Measurements from ENCODE around the gene SCN5A.
A peak's percentile ranks its signal among the peaks of the same experiment; 100 is the strongest.

The SCN5A gene

GRCh38 chr3:38643090-38643489 is 6.4 kb downstream of the SCN5A start:
- Histone ChIP-seq H3K23ac (ENCODE audit: low read length) (peak overlapping the region; percentile 3), H2BK15ac (replicated peaks; ENCODE audit: low read depth) (no peak overlapping the region), H3K27ac (ENCODE audit: low read depth, low read length) (no peak overlapping the region), H3K27me3 (ENCODE audit: insufficient read depth, low read length, poor library complexity) (no peaks in the 10 kb centered on the region), H4K8ac (ENCODE audit: low read depth, low read length) (no peak overlapping the region), H3K4me2 (ENCODE audit: low read length) (no peak overlapping the region), H3K4me1 (ENCODE audit: control insufficient read depth, low read depth, low read length) (peaks cover 6% of the 10 kb centered on the region), H4K5ac (ENCODE audit: low read length) (no peak overlapping the region), H3K4ac (ENCODE audit: low read depth, low read length) (no peak overlapping the region), H3K36me3 (ENCODE audit: control insufficient read depth, insufficient read depth, low read length) (no peaks in the 10 kb centered on the region), H3K56ac (ENCODE audit: low read length) (no peak overlapping the region), H3K18ac (ENCODE audit: low read length) (no peak overlapping the region), H3K79me1 (ENCODE audit: low read length) (no peaks in the 10 kb centered on the region), H2BK5ac (ENCODE audit: low read length) (no peak overlapping the region), H2BK120ac (ENCODE audit: low read depth, low read length) (no peak overlapping the region), H3K9ac (ENCODE audit: low read length) (no peak overlapping the region), H2AK5ac (ENCODE audit: low read length) (no peak overlapping the region), H3K4me3 (ENCODE audit: low read length) (no peak overlapping the region), H3K79me2 (ENCODE audit: control insufficient read depth, insufficient read depth, low read length) (no peaks in the 10 kb centered on the region)
- no peak for DNase-seq
- WGBS (ENCODE audit: extremely low coverage, insufficient coverage, low lambda C conversion rate), result no CpG with 5 or more reads among the region's 8 CpGs

- Histone ChIP-seq H2BK15ac (replicated peaks; ENCODE audit: low read depth) (no peak overlapping the region), H3K36me3 (ENCODE audit: control insufficient read depth, insufficient read depth, low read length) (no peaks in the 10 kb centered on the region), H3K79me1 (ENCODE audit: low read length) (no peaks in the 10 kb centered on the region), H3K23ac (ENCODE audit: low read length) (no peak overlapping the region), H3K4ac (ENCODE audit: low read depth, low read length) (no peak overlapping the region), H2AK5ac (ENCODE audit: low read length) (no peak overlapping the region), H3K9ac (ENCODE audit: low read length) (no peak overlapping the region), H3K18ac (ENCODE audit: low read length) (no peak overlapping the region), H2BK5ac (ENCODE audit: low read length) (no peak overlapping the region), H3K27me3 (ENCODE audit: insufficient read depth, low read length, poor library complexity) (no peaks in the 10 kb centered on the region), H4K5ac (ENCODE audit: low read length) (no peak overlapping the region), H3K79me2 (ENCODE audit: control insufficient read depth, insufficient read depth, low read length) (no peaks in the 10 kb centered on the region), H2BK120ac (ENCODE audit: low read depth, low read length) (no peak overlapping the region), H3K27ac (ENCODE audit: low read depth, low read length) (no peak overlapping the region), H3K4me2 (ENCODE audit: low read length) (no peak overlapping the region), H4K8ac (ENCODE audit: low read depth, low read length) (no peak overlapping the region), H3K4me3 (ENCODE audit: low read length) (no peak overlapping the region), H3K56ac (ENCODE audit: low read length) (no peak overlapping the region), H3K4me1 (ENCODE audit: control insufficient read depth, low read depth, low read length) (peaks cover 6% of the 10 kb centered on the region)
- WGBS (ENCODE audit: extremely low coverage, insufficient coverage, low lambda C conversion rate), result no CpG with 5 or more reads among the region's 8 CpGs
- DNase-seq, result no peak
Observed at GRCh38 chr3:38641461-38642110, 7.9 kb downstream of the SCN5A start.

GRCh38 chr3:38640661-38641452 is 8.6 kb downstream of the SCN5A start:
- H3K4me1 ChIP-seq (ENCODE audit: control insufficient read depth, low read depth, low read length), result peaks cover 6% of the 10 kb centered on the region
- no peak overlapping the region for H3K4me3 ChIP-seq (ENCODE audit: low read length)
- H3K23ac ChIP-seq (ENCODE audit: low read length), result no peak overlapping the region
- H3K4me2 ChIP-seq (ENCODE audit: low read length), result peak overlapping the region; percentile 2
- no peaks in the 10 kb centered on the region for H3K79me2 ChIP-seq (ENCODE audit: control insufficient read depth, insufficient read depth, low read length)
- no CpG with 5 or more reads among the region's 18 CpGs for WGBS (ENCODE audit: extremely low coverage, insufficient coverage, low lambda C conversion rate)
- H2BK120ac ChIP-seq (ENCODE audit: low read depth, low read length), result no peak overlapping the region
- H3K56ac ChIP-seq (ENCODE audit: low read length), result peak overlapping the region; percentile 51
- H3K36me3 ChIP-seq (ENCODE audit: control insufficient read depth, insufficient read depth, low read length), result no peaks in the 10 kb centered on the region
- no peaks in the 10 kb centered on the region for H3K27me3 ChIP-seq (ENCODE audit: insufficient read depth, low read length, poor library complexity)
- no peak overlapping the region for H3K27ac ChIP-seq (ENCODE audit: low read depth, low read length)
- no peak overlapping the region for H4K8ac ChIP-seq (ENCODE audit: low read depth, low read length)
- H2BK5ac ChIP-seq (ENCODE audit: low read length), result no peak overlapping the region
- peak; percentile 83 for DNase-seq
- no peak overlapping the region for H2AK5ac ChIP-seq (ENCODE audit: low read length)
- no peak overlapping the region for H2BK15ac ChIP-seq (replicated peaks; ENCODE audit: low read depth)
- no peak overlapping the region for H3K18ac ChIP-seq (ENCODE audit: low read length)
- no peak overlapping the region for H3K4ac ChIP-seq (ENCODE audit: low read depth, low read length)
- H3K9ac ChIP-seq (ENCODE audit: low read length), result no peak overlapping the region
- no peak overlapping the region for H4K5ac ChIP-seq (ENCODE audit: low read length)
- no peaks in the 10 kb centered on the region for H3K79me1 ChIP-seq (ENCODE audit: low read length)

GRCh38 chr3:38638354-38638753 is 11.1 kb downstream of the SCN5A start:
- H4K5ac ChIP-seq (ENCODE audit: low read length), result no peak overlapping the region
- no peaks in the 10 kb centered on the region for H3K27me3 ChIP-seq (ENCODE audit: insufficient read depth, low read length, poor library complexity)
- no peak overlapping the region for H2BK5ac ChIP-seq (ENCODE audit: low read length)
- no peak overlapping the region for H3K23ac ChIP-seq (ENCODE audit: low read length)
- H3K79me2 ChIP-seq (ENCODE audit: control insufficient read depth, insufficient read depth, low read length), result no peaks in the 10 kb centered on the region
- WGBS (ENCODE audit: extremely low coverage, insufficient coverage, low lambda C conversion rate), result no CpG with 5 or more reads among the region's 2 CpGs
- no peak overlapping the region for H3K4me2 ChIP-seq (ENCODE audit: low read length)
- H2AK5ac ChIP-seq (ENCODE audit: low read length), result no peak overlapping the region
- H2BK120ac ChIP-seq (ENCODE audit: low read depth, low read length), result no peak overlapping the region
- H3K4me1 ChIP-seq (ENCODE audit: control insufficient read depth, low read depth, low read length), result peaks cover 8% of the 10 kb centered on the region
- no peak overlapping the region for H3K56ac ChIP-seq (ENCODE audit: low read length)
- no peak overlapping the region for H3K18ac ChIP-seq (ENCODE audit: low read length)
- DNase-seq, result no peak
- H3K4me3 ChIP-seq (ENCODE audit: low read length), result no peak overlapping the region
- no peaks in the 10 kb centered on the region for H3K36me3 ChIP-seq (ENCODE audit: control insufficient read depth, insufficient read depth, low read length)
- H3K79me1 ChIP-seq (ENCODE audit: low read length), result no peaks in the 10 kb centered on the region
- H4K8ac ChIP-seq (ENCODE audit: low read depth, low read length), result no peak overlapping the region
- H3K9ac ChIP-seq (ENCODE audit: low read length), result no peak overlapping the region
- H3K27ac ChIP-seq (ENCODE audit: low read depth, low read length), result no peak overlapping the region
- H3K4ac ChIP-seq (ENCODE audit: low read depth, low read length), result no peak overlapping the region
- no peak overlapping the region for H2BK15ac ChIP-seq (replicated peaks; ENCODE audit: low read depth)

- Histone ChIP-seq H3K4ac (ENCODE audit: low read depth, low read length) (no peak overlapping the region), H3K79me1 (ENCODE audit: low read length) (no peaks in the 10 kb centered on the region), H2BK5ac (ENCODE audit: low read length) (no peak overlapping the region), H3K23ac (ENCODE audit: low read length) (no peak overlapping the region), H3K27ac (ENCODE audit: low read depth, low read length) (no peak overlapping the region), H3K4me2 (ENCODE audit: low read length) (no peak overlapping the region), H3K27me3 (ENCODE audit: insufficient read depth, low read length, poor library complexity) (no peaks in the 10 kb centered on the region), H3K56ac (ENCODE audit: low read length) (no peak overlapping the region), H4K8ac (ENCODE audit: low read depth, low read length) (no peak overlapping the region), H3K4me1 (ENCODE audit: control insufficient read depth, low read depth, low read length) (peaks cover 8% of the 10 kb centered on the region), H3K18ac (ENCODE audit: low read length) (no peak overlapping the region), H3K9ac (ENCODE audit: low read length) (no peak overlapping the region), H3K36me3 (ENCODE audit: control insufficient read depth, insufficient read depth, low read length) (no peaks in the 10 kb centered on the region), H4K5ac (ENCODE audit: low read length) (no peak overlapping the region), H3K79me2 (ENCODE audit: control insufficient read depth, insufficient read depth, low read length) (no peaks in the 10 kb centered on the region), H2BK15ac (replicated peaks; ENCODE audit: low read depth) (no peak overlapping the region), H2AK5ac (ENCODE audit: low read length) (no peak overlapping the region), H2BK120ac (ENCODE audit: low read depth, low read length) (no peak overlapping the region), H3K4me3 (ENCODE audit: low read length) (no peak overlapping the region)
- DNase-seq, result peak; percentile 64
- no CpG with 5 or more reads among the region's 5 CpGs for WGBS (ENCODE audit: extremely low coverage, insufficient coverage, low lambda C conversion rate)
Observed at GRCh38 chr3:38637906-38638305, 11.6 kb downstream of the SCN5A start.
